ENCODE measurements around the gene NEK6.

GRCh38 chr9:124359426-124359825 lies 101.7 kb downstream of the NEK6 start:
- TF ChIP-seq POLR2A (IDR thresholded peaks at IDR 0.05; ENCODE audit: low read length) (no peak), GATA1 (IDR thresholded peaks at IDR 0.05; ENCODE audit: low read depth, low read length) (no peak)
